Measurements from ENCODE around the gene SLMAP.
"Not testable (repeated sequence)": the region's sequence is repeated elsewhere in the genome, so short reads cannot be mapped to it uniquely, and the experiment has no call there.

SLMAP gene

DNA sequence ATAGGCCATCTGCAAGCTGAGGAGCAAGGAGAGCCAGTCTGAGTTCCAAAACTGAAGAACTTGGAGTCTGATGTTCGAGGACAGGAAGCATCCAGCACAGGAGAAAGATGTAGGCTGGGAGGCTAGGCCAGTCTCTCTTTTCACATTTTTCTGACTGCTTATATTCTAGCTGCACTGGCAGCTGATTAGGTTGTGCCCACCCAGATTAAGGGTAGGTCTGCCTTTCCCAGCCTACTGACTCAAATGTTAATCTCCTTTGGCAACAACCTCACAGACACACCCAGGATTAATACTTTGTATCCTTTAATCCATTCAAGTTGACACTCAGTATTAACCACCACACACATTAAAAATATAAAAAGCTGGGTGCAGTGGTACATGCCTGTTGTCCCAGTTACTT lies 113.0 kb downstream of the SLMAP start:
- not testable (repeated sequence) for H3K27ac ChIP-seq (ENCODE audit: low read length); H3K27me3 ChIP-seq (ENCODE audit: control insufficient read depth, insufficient read depth, low read length); H3K9ac ChIP-seq (ENCODE audit: low read length); H3K9me3 ChIP-seq (ENCODE audit: control insufficient read depth, low read depth, low read length); H3K4me1 ChIP-seq (ENCODE audit: control insufficient read depth, low read depth, low read length); H3K4me3 ChIP-seq (ENCODE audit: low read length)
- peaks cover 11% of the 10 kb centered on the region for H3K36me3 ChIP-seq (ENCODE audit: control insufficient read depth, low read depth, low read length)

- H3K27ac ChIP-seq (ENCODE audit: low read length), result no peak overlapping the region
- no peak overlapping the region for H3K9ac ChIP-seq (ENCODE audit: low read length)
- H3K4me3 ChIP-seq (ENCODE audit: low read length), result no peak overlapping the region
- H3K9me3 ChIP-seq (ENCODE audit: control insufficient read depth, low read depth, low read length), result no peaks in the 10 kb centered on the region
- H3K36me3 ChIP-seq (ENCODE audit: control insufficient read depth, low read depth, low read length), result peaks cover 3% of the 10 kb centered on the region
- no peaks in the 10 kb centered on the region for H3K4me1 ChIP-seq (ENCODE audit: control insufficient read depth, low read depth, low read length)
- no peaks in the 10 kb centered on the region for H3K27me3 ChIP-seq (ENCODE audit: control insufficient read depth, insufficient read depth, low read length)
Measured at GRCh38 chr3:57872606-57873005, 116.5 kb downstream of the SLMAP start.

GRCh38 chr3:57876632-57877031 lies 120.5 kb downstream of the SLMAP start:
- Histone ChIP-seq H3K4me3 (ENCODE audit: low read length) (no peak overlapping the region), H3K36me3 (ENCODE audit: control insufficient read depth, low read depth, low read length) (no peaks in the 10 kb centered on the region), H3K9ac (ENCODE audit: low read length) (no peak overlapping the region), H3K27ac (ENCODE audit: low read length) (no peak overlapping the region), H3K9me3 (ENCODE audit: control insufficient read depth, low read depth, low read length) (no peaks in the 10 kb centered on the region), H3K4me1 (ENCODE audit: control insufficient read depth, low read depth, low read length) (no peaks in the 10 kb centered on the region), H3K27me3 (ENCODE audit: control insufficient read depth, insufficient read depth, low read length) (no peaks in the 10 kb centered on the region)

- H3K4me3 ChIP-seq (ENCODE audit: low read length), result no peak overlapping the region
- no peak overlapping the region for H3K9ac ChIP-seq (ENCODE audit: low read length)
- no peaks in the 10 kb centered on the region for H3K27me3 ChIP-seq (ENCODE audit: control insufficient read depth, insufficient read depth, low read length)
- no peaks in the 10 kb centered on the region for H3K36me3 ChIP-seq (ENCODE audit: control insufficient read depth, low read depth, low read length)
- no peak overlapping the region for H3K27ac ChIP-seq (ENCODE audit: low read length)
- H3K9me3 ChIP-seq (ENCODE audit: control insufficient read depth, low read depth, low read length), result no peaks in the 10 kb centered on the region
- no peaks in the 10 kb centered on the region for H3K4me1 ChIP-seq (ENCODE audit: control insufficient read depth, low read depth, low read length)
Measured at GRCh38 chr3:57877116-57877515, 121.0 kb downstream of the SLMAP start.

DNA sequence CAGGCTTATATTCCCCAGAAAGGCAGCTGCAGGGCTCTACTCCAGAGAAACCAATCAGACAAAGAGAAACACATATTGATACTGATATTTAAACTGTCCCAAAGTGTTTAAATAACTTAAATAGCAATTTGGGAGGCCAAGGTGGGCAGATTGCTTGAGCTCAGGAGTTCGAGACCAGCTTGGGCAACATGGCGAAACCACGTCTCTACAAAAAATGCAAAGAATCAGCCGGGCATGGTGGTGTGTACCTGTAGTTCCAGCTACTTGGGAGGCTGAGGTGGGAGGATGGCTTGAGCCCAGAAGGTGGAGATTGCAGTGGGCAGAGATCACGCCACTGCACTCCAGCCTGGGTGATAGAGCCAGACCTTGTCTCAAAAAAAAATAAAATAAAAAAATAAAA lies 128.3 kb downstream of the SLMAP start:
- not testable (repeated sequence) for H3K36me3 ChIP-seq (ENCODE audit: control insufficient read depth, low read depth, low read length); H3K27me3 ChIP-seq (ENCODE audit: control insufficient read depth, insufficient read depth, low read length); H3K27ac ChIP-seq (ENCODE audit: low read length); H3K9me3 ChIP-seq (ENCODE audit: control insufficient read depth, low read depth, low read length); H3K9ac ChIP-seq (ENCODE audit: low read length); H3K4me1 ChIP-seq (ENCODE audit: control insufficient read depth, low read depth, low read length); H3K4me3 ChIP-seq (ENCODE audit: low read length)

- Histone ChIP-seq H3K27me3 (ENCODE audit: control insufficient read depth, insufficient read depth, low read length) (no peaks in the 10 kb centered on the region), H3K4me3 (ENCODE audit: low read length) (no peak overlapping the region), H3K9me3 (ENCODE audit: control insufficient read depth, low read depth, low read length) (no peaks in the 10 kb centered on the region), H3K36me3 (ENCODE audit: control insufficient read depth, low read depth, low read length) (no peaks in the 10 kb centered on the region), H3K4me1 (ENCODE audit: control insufficient read depth, low read depth, low read length) (no peaks in the 10 kb centered on the region), H3K9ac (ENCODE audit: low read length) (no peak overlapping the region), H3K27ac (ENCODE audit: low read length) (no peak overlapping the region)
Measured at GRCh38 chr3:57889807-57890206, 133.7 kb downstream of the SLMAP start.

GRCh38 chr3:57890874-57891273 lies 134.8 kb downstream of the SLMAP start:
- no peaks in the 10 kb centered on the region for H3K27me3 ChIP-seq (ENCODE audit: control insufficient read depth, insufficient read depth, low read length)
- H3K9ac ChIP-seq (ENCODE audit: low read length), result no peak overlapping the region
- H3K9me3 ChIP-seq (ENCODE audit: control insufficient read depth, low read depth, low read length), result no peaks in the 10 kb centered on the region
- H3K27ac ChIP-seq (ENCODE audit: low read length), result no peak overlapping the region
- no peaks in the 10 kb centered on the region for H3K4me1 ChIP-seq (ENCODE audit: control insufficient read depth, low read depth, low read length)
- H3K4me3 ChIP-seq (ENCODE audit: low read length), result no peak overlapping the region
- no peaks in the 10 kb centered on the region for H3K36me3 ChIP-seq (ENCODE audit: control insufficient read depth, low read depth, low read length)

GRCh38 chr3:57892423-57892822 lies 136.3 kb downstream of the SLMAP start:
- H3K9me3 ChIP-seq (ENCODE audit: control insufficient read depth, low read depth, low read length), result no peaks in the 10 kb centered on the region
- H3K4me3 ChIP-seq (ENCODE audit: low read length), result no peak overlapping the region
- no peak overlapping the region for H3K27ac ChIP-seq (ENCODE audit: low read length)
- H3K9ac ChIP-seq (ENCODE audit: low read length), result no peak overlapping the region
- peaks cover 9% of the 10 kb centered on the region for H3K36me3 ChIP-seq (ENCODE audit: control insufficient read depth, low read depth, low read length)
- no peaks in the 10 kb centered on the region for H3K4me1 ChIP-seq (ENCODE audit: control insufficient read depth, low read depth, low read length)
- H3K27me3 ChIP-seq (ENCODE audit: control insufficient read depth, insufficient read depth, low read length), result no peaks in the 10 kb centered on the region

DNA sequence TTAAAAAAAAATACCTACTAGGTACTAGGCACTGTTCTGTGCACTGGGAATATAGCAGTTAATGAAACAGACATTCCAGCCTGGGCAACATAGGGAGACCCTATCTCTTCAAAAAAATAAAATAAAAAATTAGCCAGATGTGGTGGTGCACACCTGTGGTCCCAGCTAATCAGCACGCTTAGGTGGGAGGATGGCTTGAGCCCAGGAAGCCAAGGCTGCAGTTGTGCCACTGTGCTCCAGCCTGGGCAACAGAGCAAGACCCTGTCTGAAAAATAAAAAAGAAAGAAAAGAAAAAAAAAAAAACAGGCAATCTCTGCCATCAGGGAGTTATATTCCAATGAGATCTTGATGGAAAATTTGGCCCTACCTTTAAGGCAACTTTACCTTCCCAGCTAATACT lies 137.0 kb downstream of the SLMAP start:
- Histone ChIP-seq H3K4me3 (ENCODE audit: low read length) (no peak overlapping the region), H3K27me3 (ENCODE audit: control insufficient read depth, insufficient read depth, low read length) (no peaks in the 10 kb centered on the region), H3K4me1 (ENCODE audit: control insufficient read depth, low read depth, low read length) (no peaks in the 10 kb centered on the region), H3K9me3 (ENCODE audit: control insufficient read depth, low read depth, low read length) (no peaks in the 10 kb centered on the region), H3K27ac (ENCODE audit: low read length) (no peak overlapping the region), H3K9ac (ENCODE audit: low read length) (no peak overlapping the region), H3K36me3 (ENCODE audit: control insufficient read depth, low read depth, low read length) (peaks cover 9% of the 10 kb centered on the region)

DNA sequence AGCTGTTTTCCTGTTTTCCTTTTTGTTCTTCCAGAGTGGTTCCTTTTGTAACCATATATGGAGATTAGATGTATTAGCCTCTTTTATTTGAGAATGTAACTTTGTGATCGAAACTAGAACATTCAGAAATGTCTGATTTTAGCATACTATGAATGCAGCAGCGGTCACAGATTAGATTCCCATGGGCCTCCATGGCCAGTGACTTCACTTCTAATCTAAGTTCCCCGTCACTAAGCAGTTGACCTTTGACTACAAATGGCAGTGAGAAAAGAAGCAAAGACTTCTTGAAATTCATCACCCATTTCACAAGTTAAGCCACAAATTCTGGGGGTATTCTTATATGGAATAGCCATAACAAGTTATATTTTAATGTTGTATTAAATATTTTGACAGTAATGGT lies 137.6 kb downstream of the SLMAP start:
- H3K4me1 ChIP-seq (ENCODE audit: control insufficient read depth, low read depth, low read length), result no peaks in the 10 kb centered on the region
- no peak overlapping the region for H3K4me3 ChIP-seq (ENCODE audit: low read length)
- no peak overlapping the region for H3K27ac ChIP-seq (ENCODE audit: low read length)
- no peaks in the 10 kb centered on the region for H3K9me3 ChIP-seq (ENCODE audit: control insufficient read depth, low read depth, low read length)
- no peak overlapping the region for H3K9ac ChIP-seq (ENCODE audit: low read length)
- H3K36me3 ChIP-seq (ENCODE audit: control insufficient read depth, low read depth, low read length), result peaks cover 9% of the 10 kb centered on the region
- no peaks in the 10 kb centered on the region for H3K27me3 ChIP-seq (ENCODE audit: control insufficient read depth, insufficient read depth, low read length)

DNA sequence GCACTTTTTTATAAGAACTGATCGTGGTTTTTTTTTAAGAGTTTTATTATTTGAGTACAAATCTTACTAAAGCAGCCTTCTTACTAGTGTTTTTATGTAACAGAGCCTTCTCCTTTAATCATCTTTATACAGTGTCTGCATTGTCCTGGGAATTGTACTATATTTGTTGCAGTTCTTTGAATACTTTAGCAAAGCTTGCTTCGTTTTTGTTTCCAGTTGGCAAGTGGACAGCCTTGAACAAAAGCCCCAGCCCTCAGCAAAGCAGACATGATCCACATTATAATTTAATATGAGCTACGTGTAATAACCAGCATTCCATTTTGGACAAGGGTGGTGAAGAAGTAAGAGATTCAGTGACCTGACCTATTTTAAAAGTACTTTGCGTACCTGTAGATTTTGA lies 139.9 kb downstream of the SLMAP start:
- H3K9ac ChIP-seq (ENCODE audit: low read length), result no peak overlapping the region
- H3K9me3 ChIP-seq (ENCODE audit: control insufficient read depth, low read depth, low read length), result no peaks in the 10 kb centered on the region
- peaks cover 9% of the 10 kb centered on the region for H3K36me3 ChIP-seq (ENCODE audit: control insufficient read depth, low read depth, low read length)
- H3K4me3 ChIP-seq (ENCODE audit: low read length), result no peak overlapping the region
- no peak overlapping the region for H3K27ac ChIP-seq (ENCODE audit: low read length)
- no peaks in the 10 kb centered on the region for H3K4me1 ChIP-seq (ENCODE audit: control insufficient read depth, low read depth, low read length)
- H3K27me3 ChIP-seq (ENCODE audit: control insufficient read depth, insufficient read depth, low read length), result no peaks in the 10 kb centered on the region

GRCh38 chr3:57896691-57897090 lies 140.6 kb downstream of the SLMAP start:
- Histone ChIP-seq H3K9me3 (ENCODE audit: control insufficient read depth, low read depth, low read length) (no peaks in the 10 kb centered on the region), H3K4me1 (ENCODE audit: control insufficient read depth, low read depth, low read length) (no peaks in the 10 kb centered on the region), H3K4me3 (ENCODE audit: low read length) (no peak overlapping the region), H3K9ac (ENCODE audit: low read length) (no peak overlapping the region), H3K36me3 (ENCODE audit: control insufficient read depth, low read depth, low read length) (peaks cover 9% of the 10 kb centered on the region), H3K27ac (ENCODE audit: low read length) (no peak overlapping the region), H3K27me3 (ENCODE audit: control insufficient read depth, insufficient read depth, low read length) (no peaks in the 10 kb centered on the region)

All from iPS-18a (cell line).